HG03565 (cell line): Measurements from ENCODE around the gene SPINT4.
"Not testable (repeated sequence)": the region's sequence is repeated elsewhere in the genome, so short reads cannot be mapped to it uniquely, and the experiment has no call there.

Source experiments
- ATAC-seq: cut with Tn5 transposase; IDR thresholded peaks from one replicate; pipeline ENCODE4 v1.9.1; 2021; ENCODE audit warnings: mild to moderate bottlenecking, moderate library complexity; ENCODE audit not compliant: unreplicated experiment

Gene SPINT4

GRCh38 chr20:45764618-45765282, 42.6 kb downstream of the SPINT4 start:
- ATAC-seq: not testable (repeated sequence)

GRCh38 chr20:45765307-45765875, 43.2 kb downstream of the SPINT4 start:
- no peak for ATAC-seq

- ATAC-seq: no peak
These were observed 43.8 kb downstream of the SPINT4 start for GRCh38 chr20:45765980-45766379.

DNA sequence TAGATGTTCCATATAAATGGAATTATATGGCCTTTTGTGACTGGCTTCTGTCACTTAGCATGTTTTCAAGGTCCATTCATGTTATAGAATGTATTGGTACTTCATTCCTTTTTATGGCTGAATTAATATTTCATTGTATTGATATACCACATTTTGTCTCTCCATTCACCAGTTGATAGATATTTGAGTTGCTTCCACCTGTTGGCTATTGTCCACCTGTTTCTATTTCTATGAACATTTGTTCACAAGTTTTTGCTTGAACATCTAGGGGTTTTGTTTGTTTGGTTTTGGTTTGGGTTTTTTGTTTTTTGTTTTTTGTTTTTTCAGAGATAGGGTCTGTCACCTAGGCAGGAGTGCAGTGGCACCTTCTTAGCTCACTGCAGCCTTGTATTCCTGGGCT, 46.3 kb downstream of the SPINT4 start:
- ATAC-seq: no peak

- no peak for ATAC-seq
These were observed 49.1 kb downstream of the SPINT4 start for GRCh38 chr20:45771182-45771759.

DNA sequence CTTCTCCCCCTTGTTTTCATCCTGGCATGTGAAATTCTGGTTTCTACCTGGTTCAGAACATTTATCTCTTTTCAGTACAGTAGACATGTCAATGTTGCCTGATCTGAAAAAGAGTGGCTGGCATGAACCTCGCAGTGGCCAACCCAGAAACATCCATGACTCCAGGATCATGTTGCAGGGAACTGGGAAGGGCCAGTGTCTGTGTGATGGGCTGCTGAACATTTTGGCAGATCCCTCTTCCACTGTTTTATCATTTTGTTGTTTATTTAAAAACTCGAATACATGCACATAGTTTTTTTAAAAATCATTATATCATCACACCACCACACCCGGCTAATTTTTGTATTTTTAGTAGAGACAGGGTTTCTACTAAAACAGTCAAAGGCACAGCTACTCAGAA, 50.5 kb downstream of the SPINT4 start:
- ATAC-seq: no peak

GRCh38 chr20:45774945-45775344, 52.8 kb downstream of the SPINT4 start:
- no peak for ATAC-seq

GRCh38 chr20:45775411-45775810, 53.3 kb downstream of the SPINT4 start:
- ATAC-seq: no peak
